ENCODE results near the gene KEAP1.
"Not testable (repeated sequence)": the region's sequence is repeated elsewhere in the genome, so short reads cannot be mapped to it uniquely, and the experiment has no call there.

Gene KEAP1

DNA sequence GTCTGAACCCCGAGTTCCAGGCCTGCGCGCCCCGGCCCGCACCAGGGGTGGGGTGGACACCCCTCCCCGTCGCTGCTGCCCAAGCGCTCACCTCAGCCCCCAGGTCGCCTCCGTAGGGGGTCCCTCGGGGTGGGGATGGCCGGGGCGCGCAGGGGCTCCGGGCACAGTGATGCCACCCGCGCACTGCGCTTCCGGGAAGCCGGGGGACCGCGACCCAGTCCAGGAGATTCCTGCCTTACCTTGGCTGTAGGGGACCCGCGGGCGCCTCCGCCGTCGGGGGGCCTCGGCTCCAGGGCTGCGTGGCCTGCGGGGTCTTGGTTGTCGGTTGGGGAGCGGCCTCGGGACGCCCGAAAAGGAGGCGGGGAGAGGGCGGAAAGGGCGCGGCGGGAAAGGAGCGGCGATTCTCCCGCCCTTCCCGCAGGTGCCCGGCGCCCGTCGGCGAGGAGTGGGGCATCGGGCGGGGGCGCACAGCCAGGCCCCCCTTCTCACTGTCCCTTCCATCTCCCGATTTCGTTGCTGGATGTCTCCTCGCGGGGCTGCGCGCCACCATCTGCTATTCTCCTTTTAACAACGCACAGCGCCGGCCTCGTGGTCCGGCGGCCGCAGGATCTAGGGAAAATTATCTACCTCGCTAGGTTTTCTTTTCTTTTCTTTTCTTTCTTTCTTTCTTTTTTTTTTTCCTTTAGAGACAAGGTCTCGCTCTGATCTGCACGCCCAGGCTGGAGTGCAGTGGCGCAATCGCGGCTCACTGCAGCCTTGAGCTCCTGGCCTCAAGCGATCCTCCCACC lies at the start of gene KEAP1:
Gene KEAP1, minus strand, starts transcription at position 355 of the 788 bp plus-strand sequence. CDS start 3,323 bp downstream, outside the sequence.
- no peak for DNase-seq

GRCh38 chr19:10552510-10553053 lies 49.4 kb upstream of the KEAP1 start:
- DNase-seq: peak in 1 of 2 donors; percentile 19

DNA sequence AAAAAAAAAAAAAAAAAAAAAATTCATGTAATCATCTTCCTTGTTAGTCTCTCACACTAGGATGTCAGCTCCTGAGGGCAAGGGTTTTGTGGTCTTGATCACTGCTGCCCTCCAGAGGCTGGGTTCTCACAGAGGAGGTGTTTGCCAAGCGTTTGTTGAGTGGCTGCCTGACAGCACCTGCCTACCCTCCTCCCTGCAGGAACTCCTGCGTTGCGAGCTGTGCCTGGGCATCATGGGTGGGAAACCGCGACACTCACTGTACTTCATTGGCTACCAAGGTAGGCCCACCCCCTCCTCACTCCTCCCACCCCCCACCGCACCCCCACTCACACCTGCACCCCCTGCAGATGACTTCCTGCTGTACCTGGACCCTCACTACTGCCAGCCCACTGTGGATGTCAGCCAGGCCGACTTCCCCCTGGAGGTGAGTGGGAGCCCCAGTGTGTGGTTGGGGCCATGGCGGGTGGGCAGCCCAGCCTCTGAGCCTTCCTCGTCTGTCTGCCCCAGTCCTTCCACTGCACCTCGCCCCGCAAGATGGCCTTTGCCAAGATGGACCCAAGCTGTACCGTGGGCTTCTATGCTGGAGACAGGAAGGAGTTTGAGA lies 48.6 kb upstream of the KEAP1 start:
- DNase-seq: peak; percentile 61 to 62

GRCh38 chr19:10551006-10551405 lies 47.9 kb upstream of the KEAP1 start:
- not testable (repeated sequence) for DNase-seq

GRCh38 chr19:10550336-10550735 lies 47.2 kb upstream of the KEAP1 start:
- DNase-seq: no peak

GRCh38 chr19:10549733-10550132 lies 46.6 kb upstream of the KEAP1 start:
- DNase-seq: no peak

DNA sequence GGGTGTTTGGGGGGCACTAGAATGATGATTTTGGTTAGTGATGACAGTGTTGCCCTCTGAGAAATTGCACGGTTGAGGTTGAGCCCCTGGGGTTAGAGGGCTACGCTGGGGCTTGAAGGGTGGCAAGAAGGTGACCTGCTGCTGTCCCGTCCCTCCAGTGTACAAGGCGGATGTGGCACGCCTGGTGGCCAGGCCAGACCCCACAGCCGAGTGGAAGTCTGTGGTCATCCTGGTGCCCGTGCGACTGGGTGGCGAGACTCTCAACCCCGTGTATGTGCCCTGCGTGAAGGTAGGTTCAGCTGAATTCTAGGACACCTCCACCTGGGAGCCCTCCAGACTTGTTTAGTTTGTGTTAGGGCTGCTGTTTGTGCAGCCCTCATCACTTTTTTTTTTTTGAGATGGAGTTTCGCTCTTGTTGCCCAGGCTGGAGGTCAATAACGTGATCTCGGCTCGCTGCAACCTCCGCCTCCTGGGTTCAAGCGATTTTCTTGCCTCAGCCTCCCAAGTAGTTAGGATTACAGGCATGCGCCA lies 45.7 kb upstream of the KEAP1 start:
- DNase-seq: no peak

DNA sequence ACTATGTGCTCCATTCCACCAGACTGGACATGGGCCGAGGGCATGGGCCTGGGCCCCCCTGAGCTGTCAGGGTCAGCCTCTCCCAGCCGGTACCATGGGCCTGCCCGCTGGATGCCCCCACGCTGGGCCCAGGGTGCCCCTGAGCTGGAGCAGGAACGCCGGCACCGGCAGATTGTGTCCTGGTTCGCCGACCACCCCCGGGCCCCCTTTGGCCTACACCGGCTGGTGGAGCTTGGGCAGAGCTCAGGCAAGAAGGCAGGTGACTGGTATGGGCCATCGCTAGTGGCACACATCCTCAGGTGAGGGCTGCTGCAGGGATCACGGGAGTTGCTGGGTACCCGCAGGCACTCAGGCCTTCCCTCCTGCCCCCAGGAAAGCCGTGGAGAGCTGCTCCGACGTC lies 43.7 kb upstream of the KEAP1 start:
- no peak for DNase-seq

- peak in 1 of 2 donors; percentile 25 for DNase-seq
Observed at GRCh38 chr19:10544753-10545251, 41.6 kb upstream of the KEAP1 start.

- DNase-seq: peak in 1 of 2 donors; percentile 30
Observed at GRCh38 chr19:10544242-10544752, 41.1 kb upstream of the KEAP1 start.

DNA sequence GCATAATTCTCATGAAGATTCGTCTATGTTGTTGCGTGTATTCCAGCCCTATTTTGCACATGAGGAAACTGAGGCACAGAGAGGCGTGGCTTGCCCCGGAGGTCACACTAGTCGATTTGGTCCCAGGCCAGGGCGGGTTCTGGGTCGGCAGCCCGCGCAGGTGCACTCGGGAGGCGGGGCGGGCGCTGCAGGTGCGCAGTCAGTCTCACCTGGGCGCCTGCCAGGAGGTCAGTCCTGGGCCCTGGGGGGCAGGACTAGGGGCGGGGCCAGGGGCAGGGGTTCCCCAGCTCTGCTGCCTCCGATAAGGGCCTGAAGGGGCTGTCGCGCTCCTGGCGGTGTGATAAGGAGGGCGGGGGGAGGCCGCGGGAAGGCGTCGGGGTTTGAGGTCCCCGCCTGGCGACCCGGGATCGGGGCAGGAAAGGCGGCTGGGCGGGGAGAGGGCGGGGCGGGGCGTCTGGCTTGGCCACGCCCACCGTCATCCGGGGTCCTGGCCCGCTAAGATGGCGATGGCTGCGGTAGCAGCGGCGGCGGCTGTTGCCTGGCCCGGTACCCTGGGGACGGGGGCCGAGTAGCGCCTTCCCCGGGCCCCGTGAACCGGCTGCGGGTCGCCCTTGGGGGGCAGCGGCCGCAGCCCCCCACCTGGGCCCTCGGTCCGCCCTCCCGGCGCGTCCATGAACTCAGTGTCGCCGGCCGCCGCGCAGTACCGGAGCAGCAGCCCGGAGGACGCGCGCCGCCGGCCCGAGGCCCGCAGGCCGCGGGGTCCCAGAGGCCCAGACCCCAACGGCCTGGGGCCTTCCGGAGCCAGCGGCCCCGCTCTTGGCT lies 40.5 kb upstream of the KEAP1 start, which contains the start of gene ATG4D:
Gene ATG4D, plus strand, starts transcription at position 485 of the 822 bp plus-strand sequence. Its CDS starts 187 bp downstream, at position 672.
- DNase-seq: peak; percentile 80 to 86

- no peak for DNase-seq
Observed at GRCh38 chr19:10543059-10543419, 39.9 kb upstream of the KEAP1 start.

DNA sequence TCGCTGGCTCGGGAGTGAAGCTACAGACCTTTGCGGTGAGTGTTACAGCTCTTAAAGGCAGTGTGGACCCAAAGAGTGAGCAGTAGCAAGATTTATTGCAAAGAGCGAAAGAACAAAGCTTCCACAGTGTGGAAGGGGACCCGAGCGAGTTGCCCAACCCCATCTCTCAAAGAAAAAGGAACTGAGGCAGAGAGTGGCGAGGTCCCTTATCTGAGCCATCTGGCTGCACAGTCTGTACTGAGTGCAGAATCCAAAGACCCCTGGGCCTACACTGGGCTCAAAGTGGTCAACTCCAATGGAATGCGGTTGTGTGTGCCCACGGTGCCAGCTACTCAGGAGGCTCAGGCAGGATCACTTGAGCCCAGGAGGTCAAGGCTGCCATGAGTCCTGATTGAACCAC lies 35.9 kb upstream of the KEAP1 start:
- not testable (repeated sequence) for DNase-seq

DNA sequence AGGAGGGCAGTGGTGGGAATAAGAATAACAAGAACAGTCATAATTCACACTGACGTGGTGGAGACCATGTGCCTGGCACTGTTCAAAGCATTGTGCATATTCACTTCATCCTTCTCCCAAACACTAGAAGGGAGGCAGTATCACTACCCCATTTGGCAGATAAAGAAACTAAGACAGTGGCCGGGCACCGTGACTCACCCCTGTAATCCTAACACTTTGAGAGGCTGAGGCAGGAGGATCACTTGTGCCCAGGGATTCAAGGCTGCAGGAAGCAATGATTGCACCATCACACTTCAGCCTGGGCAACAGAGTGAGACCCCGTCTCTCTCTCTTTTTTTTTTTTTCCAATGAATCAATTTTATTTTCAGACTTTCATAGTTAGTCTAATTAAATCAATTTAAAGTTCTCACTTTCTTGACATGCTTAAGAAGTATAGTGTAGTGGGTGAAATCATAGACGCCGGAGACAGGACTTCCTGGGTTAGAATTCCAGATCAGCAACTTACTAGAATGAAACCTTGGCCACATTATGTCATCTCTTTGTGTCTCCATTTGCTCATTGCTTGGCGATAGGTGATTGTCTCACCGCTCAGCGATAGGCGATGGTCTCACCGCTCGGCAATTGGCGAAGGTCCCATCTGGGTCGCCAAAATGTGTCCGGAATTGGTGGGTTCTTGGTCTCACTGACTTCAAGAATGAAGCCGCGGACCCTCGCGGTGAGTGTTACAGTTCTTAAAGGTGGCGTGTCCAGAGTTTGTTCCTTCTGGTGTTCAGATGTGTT lies 35.2 kb upstream of the KEAP1 start:
- no peak for DNase-seq

DNA sequence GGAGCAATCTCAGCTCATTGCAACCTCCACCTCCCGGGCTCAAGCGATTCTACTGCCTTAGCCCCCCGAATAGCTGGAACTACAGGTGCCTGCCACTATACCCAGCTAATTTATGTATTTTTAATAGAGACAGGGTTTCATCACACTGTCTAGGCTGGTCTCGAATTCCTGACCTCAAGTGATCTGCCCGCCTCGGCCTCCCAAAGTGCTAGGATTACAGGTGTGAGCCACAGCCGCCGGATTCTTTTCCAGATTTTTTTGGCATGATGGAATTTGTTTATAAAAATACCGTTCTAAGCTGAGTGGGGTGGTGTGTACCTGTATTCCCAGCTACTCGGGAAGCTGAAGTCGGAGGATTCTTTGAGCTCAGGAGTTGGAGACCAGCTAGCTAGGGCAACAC lies 34.5 kb upstream of the KEAP1 start:
- DNase-seq: no peak

DNA sequence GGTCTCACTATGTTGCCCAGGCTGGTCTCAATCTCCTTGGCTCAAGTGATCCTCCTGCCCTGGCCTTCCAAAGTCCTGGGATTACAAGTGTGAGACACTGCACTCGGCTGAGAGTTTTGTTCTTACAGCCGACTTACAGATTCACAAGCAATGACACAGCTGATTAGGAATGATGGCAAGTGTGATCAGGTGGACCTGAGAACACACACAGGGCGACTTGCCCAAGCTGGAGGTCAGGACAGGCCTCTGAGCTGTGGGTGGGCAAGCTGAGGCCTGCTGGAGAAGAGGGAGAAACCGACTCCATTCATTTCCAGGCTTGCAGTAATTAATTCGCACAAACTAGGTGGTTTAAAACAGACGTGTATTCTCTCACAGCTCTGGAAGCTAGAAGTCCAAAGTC lies 32.5 kb upstream of the KEAP1 start:
- DNase-seq: no peak

DNA sequence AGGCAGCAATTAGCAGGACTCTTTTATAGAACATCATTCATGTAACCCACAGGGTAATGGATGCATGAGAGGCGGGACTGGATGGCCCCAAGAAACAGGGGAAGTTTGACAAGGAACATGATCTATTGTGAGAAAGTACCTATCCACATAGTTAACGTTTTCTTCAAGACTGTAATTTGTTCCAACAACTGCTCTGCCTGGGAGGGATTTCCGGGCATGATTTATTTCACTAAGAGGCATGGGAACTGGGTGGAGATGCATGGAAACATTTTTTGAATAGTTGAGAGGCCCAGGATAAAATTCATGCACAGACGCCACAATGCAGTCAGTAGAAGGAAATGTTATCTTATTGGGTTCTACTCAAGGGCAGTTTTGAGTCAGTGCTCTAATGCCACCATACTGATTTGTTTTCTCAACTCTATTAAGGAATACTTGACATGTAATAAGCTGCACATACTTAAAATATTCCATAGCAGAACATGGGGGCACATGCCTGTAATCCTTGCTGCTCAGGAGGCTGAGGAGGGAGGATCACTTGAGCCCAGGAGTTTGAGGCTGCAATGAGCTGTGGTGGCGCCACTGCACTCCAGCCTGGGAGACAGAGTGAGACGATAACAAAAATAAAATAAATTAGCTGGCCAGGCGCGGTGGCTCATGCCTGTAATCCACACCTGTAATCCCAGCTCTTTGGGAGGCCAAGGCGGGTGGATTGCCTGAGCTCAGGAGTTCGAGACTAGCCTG lies 30.7 kb upstream of the KEAP1 start:
- DNase-seq: no peak

GRCh38 chr19:10532457-10532856 lies 29.3 kb upstream of the KEAP1 start:
- no peak for DNase-seq

DNA sequence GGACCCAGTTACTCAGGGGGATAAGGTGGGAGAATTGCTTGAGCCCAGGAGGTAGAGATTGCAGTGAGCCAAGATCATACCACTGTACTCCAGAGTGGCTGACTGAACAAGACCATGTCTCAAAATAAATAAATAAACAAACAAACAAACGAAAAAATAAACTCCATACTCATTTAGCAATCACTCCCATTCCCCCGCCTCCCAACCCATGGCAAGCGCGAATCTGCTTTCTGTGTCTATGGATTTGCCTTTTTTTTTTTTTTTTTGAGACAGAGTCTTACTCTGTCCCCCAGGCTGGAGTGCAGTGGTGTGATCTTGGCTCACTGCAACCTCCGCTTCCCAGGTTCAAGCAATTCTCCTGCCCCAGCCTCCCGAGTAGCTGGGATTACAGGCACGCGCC lies 23.7 kb upstream of the KEAP1 start:
- DNase-seq: not testable (repeated sequence)

- no peak for DNase-seq
Observed at GRCh38 chr19:10525636-10526035, 22.5 kb upstream of the KEAP1 start.

GRCh38 chr19:10523135-10523636 lies 20.0 kb upstream of the KEAP1 start:
- peak; percentile 25 to 66 for DNase-seq

Measured in CD4-positive, alpha-beta T cell treated with Interleukin-4 for 1 hour (primary cell).